GM18861 (cell line): ENCODE measurements around the gene MINDY4.

Source experiments
- ATAC-seq: cut with Tn5 transposase; IDR thresholded peaks from one replicate; pipeline ENCODE4 v1.9.1; 2021; ENCODE audit not compliant: unreplicated experiment

The MINDY4 gene

DNA sequence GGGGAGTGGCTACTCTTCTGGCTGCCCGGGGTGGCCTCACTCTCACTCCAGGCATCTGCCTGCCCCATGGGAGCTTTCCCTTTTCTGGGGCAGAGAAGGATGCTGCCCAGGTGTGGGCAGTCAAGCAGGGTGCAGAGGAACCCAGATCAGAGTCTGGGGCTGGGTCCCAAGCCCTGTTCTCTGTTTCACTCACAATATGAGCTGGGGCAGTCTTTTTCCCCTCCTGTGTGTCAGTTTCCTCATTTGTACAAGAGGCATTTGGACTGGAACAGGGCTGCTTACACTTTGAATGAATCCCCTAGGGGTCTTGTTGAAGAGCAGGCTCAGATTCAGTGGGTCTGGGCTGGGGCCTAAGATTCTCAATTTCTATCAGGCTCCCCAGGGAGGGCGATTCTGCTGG lies 102.0 kb downstream of the MINDY4 start:
- ATAC-seq, result no peak

- no peak for ATAC-seq
Measured at GRCh38 chr7:30873656-30874055, 102.4 kb downstream of the MINDY4 start.

- ATAC-seq, result no peak
Measured at GRCh38 chr7:30874656-30875302, 103.6 kb downstream of the MINDY4 start.

DNA sequence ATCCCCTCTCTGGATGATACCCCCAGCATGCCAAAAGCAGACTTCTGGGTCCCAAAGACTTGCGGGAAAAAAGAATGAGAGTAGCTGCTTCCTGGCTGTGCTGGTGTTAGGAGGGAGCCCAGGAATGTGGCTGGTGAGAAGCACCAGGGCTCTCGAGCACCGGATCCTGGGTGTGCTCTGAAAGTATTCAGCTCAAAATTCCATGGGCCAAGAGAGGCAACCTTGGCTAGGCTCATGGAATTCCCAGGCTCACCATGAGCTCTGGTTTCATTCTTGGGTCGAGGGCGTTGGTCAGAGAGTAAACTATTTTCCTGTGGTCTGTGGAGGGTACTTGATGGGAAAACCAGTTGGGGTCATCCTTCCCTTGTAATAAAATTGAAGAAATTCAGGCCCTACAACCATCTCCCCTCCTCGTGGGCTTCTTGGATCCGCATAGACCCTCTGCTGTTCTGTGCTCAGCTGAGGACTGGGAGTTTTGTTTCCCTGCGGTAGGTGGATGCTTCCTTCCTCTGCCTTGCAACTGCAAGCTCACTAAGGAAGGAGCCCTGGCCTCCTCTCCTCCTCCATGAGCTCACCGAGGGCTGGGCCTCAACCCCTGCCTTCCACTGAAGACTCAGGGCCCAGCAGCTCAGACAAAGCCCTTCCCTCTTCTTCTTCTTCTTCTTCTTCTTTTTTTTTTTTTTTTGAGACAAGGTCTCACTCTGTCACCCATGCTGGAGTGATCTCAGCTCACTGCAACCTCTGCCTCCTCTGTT lies 106.0 kb downstream of the MINDY4 start:
- no peak for ATAC-seq

DNA sequence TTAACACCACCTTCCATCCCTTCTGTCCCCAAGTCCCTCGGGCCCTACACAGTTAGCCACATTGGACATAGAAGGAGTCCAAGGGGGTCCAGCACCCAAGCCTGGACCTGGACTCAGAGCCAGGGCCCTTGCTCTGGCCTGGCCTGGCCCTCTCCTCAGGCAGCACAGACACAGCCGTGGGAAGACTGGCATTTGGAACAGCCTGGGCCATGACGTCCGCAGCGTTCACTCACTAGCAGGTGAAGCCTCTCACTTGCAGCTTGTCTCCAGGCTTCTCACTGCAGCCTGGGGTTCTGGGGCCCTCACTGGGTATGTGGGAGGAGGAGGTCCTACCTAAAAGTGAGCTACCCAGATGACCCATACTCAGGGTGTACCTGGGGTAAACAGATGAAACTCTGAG lies 106.8 kb downstream of the MINDY4 start:
- ATAC-seq, result no peak

DNA sequence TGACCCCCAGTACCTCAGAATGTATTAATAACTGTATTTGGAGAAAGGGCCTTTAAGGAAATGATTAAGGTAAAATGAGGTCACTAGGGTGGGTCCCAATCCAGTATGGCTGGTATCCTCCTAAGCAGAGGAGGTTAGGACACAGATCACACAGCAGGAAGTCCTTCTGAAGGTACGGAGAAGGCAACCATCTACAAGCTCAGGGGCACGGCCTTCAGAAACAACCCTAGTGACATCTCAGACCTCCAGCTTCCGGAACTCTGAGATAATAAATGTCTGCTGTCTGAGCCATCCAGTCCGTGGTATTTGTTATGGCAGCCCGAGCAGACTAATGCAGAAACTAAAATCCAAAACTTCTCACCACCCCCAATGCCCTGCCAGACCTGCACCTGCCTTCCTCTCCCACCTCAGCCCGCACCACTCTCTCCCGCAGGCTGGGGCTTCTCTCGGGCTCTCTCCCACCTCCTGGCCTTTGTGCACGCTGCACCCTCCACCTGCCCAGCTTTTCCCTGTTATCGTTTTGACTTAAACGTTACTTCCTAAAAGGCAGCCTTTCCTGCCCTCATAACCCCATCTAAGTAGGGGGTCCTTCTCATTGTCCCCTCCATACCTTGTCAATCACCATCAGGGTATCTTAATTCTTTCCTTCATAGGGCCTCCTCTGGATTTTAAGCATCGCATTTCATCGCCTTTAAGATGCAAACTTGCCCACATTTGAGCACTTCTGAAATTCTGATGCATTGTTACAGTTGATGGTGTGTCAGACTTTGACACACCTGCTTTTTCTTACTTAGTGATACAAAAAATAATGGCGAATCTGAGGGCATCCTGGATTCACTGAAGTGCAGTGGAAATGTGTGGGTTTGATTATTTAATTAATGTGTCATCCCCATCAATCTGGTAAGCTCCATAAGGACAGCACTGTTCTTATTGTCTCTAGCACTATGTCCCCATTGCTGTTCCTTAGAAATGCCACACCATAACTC lies 108.2 kb downstream of the MINDY4 start:
- no peak for ATAC-seq

DNA sequence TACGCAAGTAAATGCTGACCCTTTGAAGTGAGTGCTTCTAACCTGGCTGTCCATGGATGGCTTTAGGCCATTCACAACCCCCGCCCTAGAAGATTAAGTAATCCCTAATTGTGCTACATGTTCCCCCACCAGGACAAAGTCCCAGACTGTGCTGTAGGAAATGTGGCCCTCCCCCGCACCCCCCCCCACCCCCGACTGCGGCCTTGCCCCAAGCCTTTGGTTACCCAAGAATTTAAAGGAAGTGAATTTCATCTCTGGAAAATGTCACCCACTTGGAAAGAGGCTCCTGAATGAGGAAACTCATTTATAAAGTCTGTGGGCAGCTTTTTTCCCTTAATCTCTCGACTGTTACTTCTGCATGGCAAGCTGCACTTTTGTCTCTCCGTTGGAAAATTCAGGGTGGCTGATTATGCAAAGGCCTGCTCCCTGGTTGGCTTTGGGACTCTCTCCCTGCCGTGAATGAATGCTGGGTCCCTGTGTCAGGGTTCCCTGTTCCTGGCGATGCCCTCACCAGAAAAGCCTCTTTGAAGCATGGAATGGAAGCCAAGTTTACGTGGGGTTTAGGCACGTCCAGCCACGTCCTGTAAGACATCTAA lies 109.0 kb downstream of the MINDY4 start:
- no peak for ATAC-seq

DNA sequence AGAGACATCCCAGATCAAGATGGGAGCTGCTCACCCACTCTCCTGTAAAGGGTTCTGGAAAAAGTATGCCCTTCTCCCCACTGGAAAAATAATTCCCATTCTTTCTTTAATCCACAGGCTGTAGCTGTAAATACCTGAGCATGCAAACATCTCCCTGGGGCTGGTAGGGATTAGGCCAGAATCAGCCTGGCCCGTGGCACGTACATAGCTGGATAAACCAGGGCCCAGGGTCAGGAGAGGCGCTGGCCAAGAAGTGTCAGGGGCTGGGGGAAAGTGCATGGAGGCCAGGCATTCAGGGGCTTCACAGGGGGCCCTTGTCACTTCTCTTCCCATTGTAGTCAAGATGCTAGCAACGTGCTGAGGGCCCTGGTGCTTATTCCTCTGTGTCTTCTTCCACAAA lies 109.7 kb downstream of the MINDY4 start:
- no peak for ATAC-seq

DNA sequence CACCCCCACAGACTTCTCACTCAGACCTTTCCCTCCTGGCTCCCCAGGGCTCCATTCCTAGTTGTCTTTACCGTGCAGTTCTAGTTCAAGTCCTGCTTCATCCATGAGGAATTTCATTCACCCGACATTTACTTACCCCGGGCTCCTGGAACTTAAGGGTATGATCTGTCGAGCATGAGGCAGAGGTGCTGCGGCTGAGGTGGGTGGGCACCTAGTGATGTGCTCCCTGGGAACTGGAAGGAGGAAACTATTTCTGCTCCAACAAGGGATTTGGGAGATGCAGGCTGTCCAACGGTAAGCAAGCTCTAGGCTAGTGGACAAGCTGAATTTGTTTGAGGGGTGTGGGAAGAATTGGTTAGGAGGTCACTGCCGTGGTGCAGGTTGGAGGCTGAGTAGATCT lies 110.2 kb downstream of the MINDY4 start:
- no peak for ATAC-seq

GRCh38 chr7:30884881-30885280 lies 113.7 kb downstream of the MINDY4 start:
- no peak for ATAC-seq

DNA sequence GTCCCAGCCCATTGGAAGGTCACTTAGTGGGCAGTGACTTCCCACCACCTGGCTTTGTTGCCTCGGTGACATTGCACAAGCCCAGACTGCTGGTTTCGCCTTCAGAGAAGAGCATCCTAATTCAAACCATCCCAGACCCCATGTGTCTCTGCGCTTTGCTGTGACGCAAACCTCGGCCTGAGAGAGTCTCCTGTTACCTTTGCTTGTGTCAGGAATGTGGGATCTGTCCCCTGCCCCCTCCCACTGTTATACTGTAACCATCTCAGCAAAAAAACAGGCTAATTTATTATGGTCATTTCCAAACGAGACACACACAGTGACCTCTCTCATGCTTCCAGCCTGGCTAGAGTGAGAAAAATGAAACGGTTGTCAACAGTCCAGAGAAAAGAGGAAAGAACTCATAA lies 115.4 kb downstream of the MINDY4 start:
- ATAC-seq, result no peak

GRCh38 chr7:30887464-30887872 lies 116.3 kb downstream of the MINDY4 start:
- ATAC-seq, result no peak

DNA sequence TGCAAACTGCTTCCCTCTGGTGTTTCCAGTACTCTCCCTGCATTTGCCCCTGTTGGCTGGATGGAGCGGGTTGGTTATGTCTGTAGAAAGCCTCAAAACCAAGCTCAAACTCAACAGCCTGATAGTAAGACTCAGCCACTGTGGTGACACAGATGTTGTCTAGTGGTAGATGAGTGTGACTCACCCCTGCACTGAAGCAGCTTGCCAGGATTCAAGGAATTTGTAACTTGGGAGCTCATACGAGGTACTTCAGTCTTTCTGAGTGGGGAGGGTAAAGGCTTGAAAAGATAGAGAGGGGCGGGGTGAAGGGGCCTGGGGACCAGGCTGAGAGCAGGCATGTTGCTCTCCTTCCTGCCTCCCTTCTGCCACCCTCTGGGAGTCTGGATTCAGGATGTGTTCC lies 117.5 kb downstream of the MINDY4 start:
- ATAC-seq, result no peak

- no peak for ATAC-seq
Measured at GRCh38 chr7:30890226-30890625, 119.0 kb downstream of the MINDY4 start.

DNA sequence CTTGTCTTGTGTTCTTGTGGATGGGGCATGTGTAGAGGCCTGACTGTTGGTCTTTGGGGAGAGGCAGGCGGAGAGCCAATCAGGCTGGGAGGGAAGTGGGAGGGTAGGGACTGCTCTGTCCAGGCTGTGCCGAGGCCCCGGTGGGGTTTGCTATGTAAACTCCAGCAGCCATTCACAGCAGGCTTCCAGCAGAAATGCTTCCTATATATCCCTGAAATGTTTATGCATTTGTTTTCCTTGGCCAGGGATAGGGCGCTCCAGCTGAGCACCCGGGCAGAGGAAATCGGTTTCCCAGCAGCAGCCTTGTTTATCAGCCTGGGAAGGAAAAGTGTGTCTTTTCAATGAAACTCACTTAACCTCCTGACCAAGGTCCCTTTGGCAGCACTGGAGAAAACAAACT lies 122.1 kb downstream of the MINDY4 start:
- ATAC-seq, result no peak

- ATAC-seq, result no peak
Measured at GRCh38 chr7:30894009-30894408, 122.8 kb downstream of the MINDY4 start.

- ATAC-seq, result no peak
Measured at GRCh38 chr7:30894866-30895605, 123.8 kb downstream of the MINDY4 start.

DNA sequence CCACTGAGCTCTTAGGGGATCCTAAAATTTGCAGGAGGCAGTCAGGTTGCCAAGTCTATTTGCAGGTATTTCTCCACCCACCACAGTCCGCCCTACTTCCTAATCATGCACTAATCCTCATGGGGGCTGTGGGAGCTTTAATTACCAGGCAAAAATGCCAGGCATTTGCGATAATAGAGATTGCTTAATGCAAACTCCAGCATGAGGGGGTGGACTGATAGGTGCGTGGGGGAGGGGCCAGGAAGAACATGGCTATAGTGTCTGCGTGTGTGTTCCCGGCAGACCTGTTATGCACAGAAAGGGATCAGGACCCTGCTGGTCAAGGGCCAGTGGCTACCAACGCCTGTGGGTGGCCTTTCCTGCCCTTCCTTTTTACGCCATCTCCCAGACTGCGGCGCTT lies 124.8 kb downstream of the MINDY4 start:
- ATAC-seq, result no peak

DNA sequence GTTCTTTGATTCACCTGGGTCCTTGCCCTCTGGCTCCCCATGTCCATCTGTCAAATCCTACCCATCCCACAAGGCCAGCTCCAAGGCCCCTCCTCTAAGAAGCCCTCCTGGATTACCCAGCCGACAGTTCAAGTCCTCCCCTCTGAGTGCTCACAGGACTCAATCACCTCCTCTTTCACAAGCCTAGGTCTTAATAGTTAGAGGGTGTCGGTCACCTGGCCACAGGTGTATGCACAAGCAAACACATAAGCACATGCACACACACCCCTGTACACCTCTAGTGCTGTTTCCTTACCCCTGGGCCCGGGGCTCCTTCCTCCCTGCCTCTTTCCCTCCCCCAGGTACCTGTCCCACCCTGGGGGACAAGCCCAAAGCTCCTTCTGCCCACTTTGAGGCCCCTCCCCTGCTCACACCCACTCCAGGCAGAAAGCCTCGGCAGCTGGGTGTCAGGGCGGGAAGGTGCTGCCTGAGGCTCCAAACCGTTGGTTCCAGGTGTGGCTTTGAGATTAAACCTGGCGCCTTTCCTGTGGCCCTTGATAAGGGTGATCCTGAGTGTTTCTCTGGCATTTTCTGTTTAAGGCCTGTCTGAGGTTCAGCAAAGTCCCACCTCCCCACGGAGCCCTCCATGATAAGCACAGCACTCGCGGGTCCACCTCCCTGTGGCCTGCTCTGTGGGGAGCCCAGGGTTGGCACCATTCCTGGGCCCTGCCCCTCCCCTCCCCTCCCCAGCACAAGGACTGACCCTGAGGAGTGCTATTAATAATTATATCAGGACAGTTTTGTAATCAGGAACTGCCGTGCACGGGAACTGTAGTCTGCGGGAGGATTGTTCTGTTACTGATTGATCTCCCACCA lies 125.8 kb downstream of the MINDY4 start:
- no peak for ATAC-seq

- ATAC-seq, result no peak
Measured at GRCh38 chr7:30897770-30898169, 126.6 kb downstream of the MINDY4 start.
